HG03378 (cell line): Measurements from ENCODE around the gene SBK1.

ENCODE experiments used
- ATAC-seq: cut with Tn5 transposase; IDR thresholded peaks from one replicate; pipeline ENCODE4 v1.9.1; 2021; ENCODE audit warnings: mild to moderate bottlenecking, moderate library complexity; ENCODE audit not compliant: unreplicated experiment

The SBK1 gene

GRCh38 chr16:28304214-28304613 is 11.9 kb downstream of the SBK1 start:
- ATAC-seq: no peak

GRCh38 chr16:28307936-28308335 is 15.6 kb downstream of the SBK1 start:
- no peak for ATAC-seq

GRCh38 chr16:28308794-28309584 is 16.7 kb downstream of the SBK1 start:
- no peak for ATAC-seq

- ATAC-seq: no peak
Observed at GRCh38 chr16:28309811-28310311, 17.5 kb downstream of the SBK1 start.

GRCh38 chr16:28310796-28311195 is 18.5 kb downstream of the SBK1 start:
- no peak for ATAC-seq

GRCh38 chr16:28311413-28311812 is 19.1 kb downstream of the SBK1 start:
- ATAC-seq: no peak

- ATAC-seq: no peak
Observed at GRCh38 chr16:28311913-28312312, 19.6 kb downstream of the SBK1 start.

GRCh38 chr16:28312327-28312726 is 20.0 kb downstream of the SBK1 start:
- no peak for ATAC-seq

GRCh38 chr16:28313587-28313986 is 21.3 kb downstream of the SBK1 start:
- no peak for ATAC-seq

- ATAC-seq: no peak
Observed at GRCh38 chr16:28316054-28316453, 23.7 kb downstream of the SBK1 start.

- no peak for ATAC-seq
Observed at GRCh38 chr16:28317040-28317880, 24.9 kb downstream of the SBK1 start.

- no peak for ATAC-seq
Observed at GRCh38 chr16:28318042-28318744, 25.9 kb downstream of the SBK1 start.

- ATAC-seq: no peak
Observed at GRCh38 chr16:28319476-28320022, 27.2 kb downstream of the SBK1 start.

- ATAC-seq: no peak
Observed at GRCh38 chr16:28320023-28320561, 27.8 kb downstream of the SBK1 start.

GRCh38 chr16:28320741-28321140 is 28.4 kb downstream of the SBK1 start:
- no peak for ATAC-seq

GRCh38 chr16:28321700-28322411 is 29.5 kb downstream of the SBK1 start:
- ATAC-seq: no peak

GRCh38 chr16:28324235-28324886 is 32.0 kb downstream of the SBK1 start:
- ATAC-seq: no peak

- ATAC-seq: no peak
Observed at GRCh38 chr16:28324887-28325279, 32.6 kb downstream of the SBK1 start.

GRCh38 chr16:28326881-28327610 is 34.7 kb downstream of the SBK1 start:
- ATAC-seq: no peak
